GM19397 (cell line): ENCODE results near the gene GPR137.
"Not testable (repeated sequence)": the region's sequence is repeated elsewhere in the genome, so short reads cannot be mapped to it uniquely, and the experiment has no call there.

ENCODE experiments used
- ATAC-seq: cut with Tn5 transposase; IDR thresholded peaks from one replicate; pipeline ENCODE4 v1.9.1; 2021; ENCODE audit warnings: mild to moderate bottlenecking, moderate library complexity; ENCODE audit not compliant: unreplicated experiment

Gene GPR137

DNA sequence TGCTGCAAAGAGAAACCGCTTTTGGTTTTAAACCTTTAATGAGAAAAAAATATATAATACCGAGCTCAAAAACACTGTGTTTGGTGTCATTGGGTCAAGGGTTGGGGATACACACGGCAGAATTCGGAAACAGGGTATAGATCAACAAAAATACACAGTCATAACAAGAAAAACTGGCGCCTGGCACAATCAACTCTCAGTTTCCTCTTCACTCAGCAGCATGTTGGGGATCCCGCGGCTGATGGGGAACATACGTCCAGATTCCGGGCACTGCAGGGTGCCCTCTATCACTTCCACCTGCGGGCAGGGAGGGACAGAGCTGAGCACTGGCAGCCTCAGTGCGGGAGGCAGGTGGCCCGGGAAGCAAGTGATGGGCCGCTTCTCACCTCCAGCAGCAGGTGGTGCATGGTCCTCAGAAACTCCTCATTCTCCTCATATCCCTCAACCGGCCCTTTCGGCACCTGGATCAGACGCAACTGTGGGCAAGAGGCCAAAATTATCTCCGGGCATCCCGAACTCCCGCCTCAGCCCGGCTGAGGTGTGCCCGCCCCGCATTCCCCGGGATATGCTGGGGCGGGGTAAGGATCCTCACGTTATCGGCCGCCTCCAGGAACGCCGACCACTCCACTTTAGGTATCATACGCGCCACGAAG is 31.1 kb downstream of the GPR137 start:
- ATAC-seq: peak; percentile 3

DNA sequence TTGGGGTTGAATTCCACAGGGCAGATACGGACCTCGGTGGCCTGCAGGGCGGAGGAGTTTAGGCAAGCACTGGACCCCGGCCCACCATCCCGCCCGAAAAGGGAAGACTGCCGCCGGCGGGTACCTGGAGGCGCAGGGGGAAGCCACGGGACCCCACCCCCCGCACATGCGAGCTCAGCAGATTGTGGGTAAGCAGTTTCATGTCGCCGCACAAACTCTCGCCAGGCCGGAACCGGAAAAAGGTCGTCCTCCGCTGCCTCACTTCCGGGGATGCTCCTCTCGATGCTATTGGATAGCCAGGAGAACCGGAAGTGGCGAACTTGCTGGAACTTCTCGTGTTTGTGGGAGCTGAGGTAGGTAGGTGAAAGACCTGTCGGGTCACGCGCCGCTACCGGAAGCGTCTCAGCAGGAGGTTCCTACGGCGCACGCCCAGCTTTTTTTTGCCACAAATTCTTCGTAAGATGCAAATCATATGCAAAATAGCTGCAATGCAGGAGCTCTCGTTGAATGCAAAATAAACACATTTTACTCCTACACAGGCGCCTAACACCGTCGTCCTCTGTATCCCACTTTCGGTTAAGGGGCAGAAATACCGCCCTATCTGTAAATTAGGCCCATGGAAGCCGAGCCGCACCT is 31.8 kb downstream of the GPR137 start, which contains the start of gene TRMT112:
Gene TRMT112 (minus strand): TSS at position 235 of the 636 bp plus-strand sequence. CDS start 33 bp downstream, at position 202.
- ATAC-seq: peak; percentile 63

DNA sequence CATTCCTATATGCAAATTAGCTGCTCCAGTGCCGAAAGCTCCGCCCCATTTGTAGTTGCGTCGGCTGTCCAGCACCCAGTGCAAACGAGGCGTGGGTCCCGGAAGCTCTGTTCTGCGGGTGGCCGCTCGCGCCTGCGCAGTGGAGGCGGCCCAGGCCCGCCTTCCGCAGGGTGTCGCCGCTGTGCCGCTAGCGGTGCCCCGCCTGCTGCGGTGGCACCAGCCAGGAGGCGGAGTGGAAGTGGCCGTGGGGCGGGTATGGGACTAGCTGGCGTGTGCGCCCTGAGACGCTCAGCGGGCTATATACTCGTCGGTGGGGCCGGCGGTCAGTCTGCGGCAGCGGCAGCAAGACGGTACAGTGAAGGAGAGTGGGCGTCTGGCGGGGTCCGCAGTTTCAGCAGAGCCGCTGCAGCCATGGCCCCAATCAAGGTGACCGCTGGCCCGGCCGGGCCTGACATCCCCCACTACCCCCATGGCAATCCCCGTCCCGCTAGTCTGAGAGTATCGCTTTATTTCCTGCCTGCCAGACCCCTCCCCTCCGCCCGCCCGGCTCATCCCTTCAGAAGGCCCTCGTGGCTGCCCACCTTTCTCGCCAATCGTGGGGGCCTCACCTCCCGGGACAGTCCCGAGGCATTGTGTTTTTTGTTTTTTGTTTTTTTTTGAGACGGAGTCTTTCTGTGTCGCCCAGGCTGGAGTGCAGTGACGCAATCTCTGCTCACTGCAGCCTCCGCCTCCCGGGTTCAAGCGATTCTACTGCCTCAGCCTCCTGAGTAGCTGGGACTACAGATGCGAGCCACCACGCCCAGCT is 32.5 kb downstream of the GPR137 start, which contains the start of gene PRDX5:
Gene PRDX5 (plus strand): TSS at position 161 of the 805 bp plus-strand sequence. CDS start 95 bp downstream, at position 256.
- peak; percentile 80 for ATAC-seq

DNA sequence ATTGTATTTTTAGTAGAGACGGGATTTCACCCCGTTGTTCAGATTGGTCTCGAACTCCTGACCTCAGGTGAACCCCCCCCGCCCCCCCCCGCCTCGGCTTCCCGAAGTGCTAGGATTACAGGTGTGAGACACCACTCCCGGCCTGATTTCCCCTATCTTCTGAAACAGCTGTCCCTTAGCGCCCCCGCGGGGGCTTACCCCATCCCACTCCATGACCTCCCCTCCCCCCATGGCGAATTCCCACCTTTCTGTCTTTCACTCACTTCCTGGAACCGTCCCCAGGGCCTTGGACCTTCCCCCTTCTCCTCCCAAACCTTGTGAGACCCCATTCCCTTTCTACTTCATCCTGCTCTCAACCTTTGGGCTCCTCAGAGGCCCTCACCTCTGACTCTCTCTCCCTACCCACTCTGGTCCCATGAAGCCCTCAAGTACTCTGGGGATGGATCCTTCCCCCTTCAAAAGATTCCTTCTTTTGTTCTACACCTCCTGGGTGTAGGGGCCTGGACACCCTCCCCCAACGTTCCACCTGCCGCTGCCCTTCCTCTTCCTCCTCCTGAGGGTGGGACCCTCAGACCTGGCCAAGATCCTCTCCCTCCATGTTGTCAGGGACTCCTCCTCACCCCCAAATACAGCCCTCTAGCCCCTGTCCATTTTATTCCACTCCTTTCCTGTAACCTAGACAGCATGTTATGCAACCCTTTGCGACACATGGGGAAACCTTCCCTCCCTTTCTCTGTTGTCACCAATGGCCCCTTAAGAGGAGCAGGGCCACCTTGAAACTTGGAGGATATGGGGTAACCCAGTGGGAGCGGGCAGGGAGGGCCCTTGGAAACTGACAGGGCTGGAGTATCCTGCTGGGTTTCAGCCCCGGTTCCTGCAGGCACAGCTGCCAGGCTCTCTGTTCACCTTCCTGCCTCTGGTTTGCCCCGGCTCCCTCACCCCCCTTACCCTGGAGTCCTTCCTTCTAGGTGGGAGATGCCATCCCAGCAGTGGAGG is 33.4 kb downstream of the GPR137 start:
- no peak for ATAC-seq

DNA sequence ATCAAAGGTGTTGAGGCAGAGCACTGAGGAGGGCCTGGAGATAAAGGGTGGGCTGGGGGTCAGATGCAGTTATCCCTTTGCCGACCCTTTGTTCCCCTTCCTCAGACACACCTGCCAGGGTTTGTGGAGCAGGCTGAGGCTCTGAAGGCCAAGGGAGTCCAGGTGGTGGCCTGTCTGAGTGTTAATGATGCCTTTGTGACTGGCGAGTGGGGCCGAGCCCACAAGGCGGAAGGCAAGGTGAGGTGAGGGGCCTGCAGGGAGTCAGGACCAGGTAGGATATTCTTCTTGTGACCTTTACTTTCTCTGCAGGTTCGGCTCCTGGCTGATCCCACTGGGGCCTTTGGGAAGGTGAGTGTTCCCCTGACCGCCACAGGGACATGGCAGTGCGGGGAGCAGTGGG is 34.9 kb downstream of the GPR137 start:
- no peak for ATAC-seq

DNA sequence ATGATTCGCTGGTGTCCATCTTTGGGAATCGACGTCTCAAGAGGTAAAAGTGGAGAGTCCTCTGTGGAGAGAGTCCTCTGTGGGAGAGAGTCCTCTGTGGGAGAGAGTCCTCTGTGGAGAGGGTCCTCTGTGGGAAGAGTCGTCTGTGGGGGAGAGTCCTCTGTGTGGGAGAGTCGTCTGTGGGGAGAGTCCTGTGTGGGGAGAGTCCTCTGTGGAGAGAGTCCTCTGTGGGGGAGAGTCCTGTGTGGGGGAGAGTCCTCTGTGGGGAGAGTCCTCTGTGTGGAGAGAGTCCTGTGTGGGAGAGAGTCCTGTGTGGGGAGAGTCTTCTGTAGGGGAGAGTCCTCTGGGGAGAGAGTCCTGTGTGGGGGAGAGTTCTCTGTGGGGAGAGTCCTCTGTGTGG is 35.4 kb downstream of the GPR137 start:
- no peak for ATAC-seq

DNA sequence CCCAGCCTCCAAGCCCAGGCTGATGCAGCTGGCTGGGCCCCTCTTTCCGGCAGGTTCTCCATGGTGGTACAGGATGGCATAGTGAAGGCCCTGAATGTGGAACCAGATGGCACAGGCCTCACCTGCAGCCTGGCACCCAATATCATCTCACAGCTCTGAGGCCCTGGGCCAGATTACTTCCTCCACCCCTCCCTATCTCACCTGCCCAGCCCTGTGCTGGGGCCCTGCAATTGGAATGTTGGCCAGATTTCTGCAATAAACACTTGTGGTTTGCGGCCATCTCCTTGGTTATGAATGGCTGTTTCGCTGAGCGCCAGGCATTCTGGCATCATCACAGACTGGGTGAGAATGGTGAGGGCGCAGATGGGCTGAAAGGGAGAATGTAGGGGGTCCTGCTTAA is 35.9 kb downstream of the GPR137 start:
- ATAC-seq: no peak

DNA sequence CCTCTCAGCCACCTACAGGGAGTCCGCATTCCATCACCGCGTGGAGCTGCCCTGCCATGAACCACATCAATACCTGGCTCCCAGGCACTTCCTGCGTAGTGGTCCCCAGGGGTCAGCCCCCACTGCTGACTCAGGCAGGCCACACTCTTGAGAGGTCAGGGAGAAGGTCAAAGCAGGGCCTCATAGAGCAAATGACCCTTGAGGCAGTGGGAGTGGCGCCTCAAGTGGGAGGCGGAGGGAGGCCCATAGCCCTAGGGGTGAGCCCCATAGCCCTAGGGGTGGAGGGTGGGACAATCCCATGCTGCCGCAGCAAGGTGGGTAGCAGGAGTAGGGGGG is 37.2 kb downstream of the GPR137 start:
- no peak for ATAC-seq

DNA sequence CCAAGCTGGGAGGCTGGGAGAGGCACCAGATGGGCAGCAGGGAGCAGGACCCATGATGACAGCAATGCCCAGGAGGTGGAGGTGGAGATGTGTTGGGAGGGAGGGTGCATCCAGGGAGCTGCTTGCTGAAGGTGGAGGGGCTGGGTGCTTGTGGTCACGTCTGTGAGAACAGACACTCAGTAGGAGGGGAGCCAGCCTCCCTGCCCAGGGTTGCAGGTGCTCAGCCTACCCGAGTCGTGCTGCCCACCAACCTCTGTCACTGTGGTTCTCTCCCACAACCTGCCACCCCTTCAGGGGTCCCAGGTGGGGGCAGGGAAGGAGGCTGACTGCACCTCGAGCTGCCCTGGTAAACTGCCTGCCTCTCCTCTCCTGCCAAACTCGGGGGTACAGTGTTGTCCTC is 37.7 kb downstream of the GPR137 start:
- ATAC-seq: no peak

DNA sequence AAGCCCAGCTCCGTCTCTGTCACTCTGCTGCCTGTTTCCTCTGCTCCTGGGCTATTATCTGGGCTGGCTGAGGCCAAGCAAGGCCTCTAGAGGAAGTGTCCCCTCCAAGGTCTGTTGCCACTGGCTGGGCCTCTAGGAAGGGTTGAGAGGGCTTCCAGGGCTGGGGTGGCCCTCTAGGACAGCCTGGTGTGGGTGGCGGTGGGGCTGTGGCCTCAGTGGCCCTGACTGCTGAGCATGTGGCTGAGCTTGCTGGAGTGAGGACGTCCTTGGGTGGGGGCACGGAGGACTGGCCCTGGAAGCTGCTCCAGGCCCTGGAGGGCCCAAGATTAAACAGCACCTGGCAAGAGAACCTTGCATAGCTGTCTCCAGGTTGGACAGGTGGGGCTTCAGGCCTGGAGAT is 38.3 kb downstream of the GPR137 start:
- not testable (repeated sequence) for ATAC-seq

DNA sequence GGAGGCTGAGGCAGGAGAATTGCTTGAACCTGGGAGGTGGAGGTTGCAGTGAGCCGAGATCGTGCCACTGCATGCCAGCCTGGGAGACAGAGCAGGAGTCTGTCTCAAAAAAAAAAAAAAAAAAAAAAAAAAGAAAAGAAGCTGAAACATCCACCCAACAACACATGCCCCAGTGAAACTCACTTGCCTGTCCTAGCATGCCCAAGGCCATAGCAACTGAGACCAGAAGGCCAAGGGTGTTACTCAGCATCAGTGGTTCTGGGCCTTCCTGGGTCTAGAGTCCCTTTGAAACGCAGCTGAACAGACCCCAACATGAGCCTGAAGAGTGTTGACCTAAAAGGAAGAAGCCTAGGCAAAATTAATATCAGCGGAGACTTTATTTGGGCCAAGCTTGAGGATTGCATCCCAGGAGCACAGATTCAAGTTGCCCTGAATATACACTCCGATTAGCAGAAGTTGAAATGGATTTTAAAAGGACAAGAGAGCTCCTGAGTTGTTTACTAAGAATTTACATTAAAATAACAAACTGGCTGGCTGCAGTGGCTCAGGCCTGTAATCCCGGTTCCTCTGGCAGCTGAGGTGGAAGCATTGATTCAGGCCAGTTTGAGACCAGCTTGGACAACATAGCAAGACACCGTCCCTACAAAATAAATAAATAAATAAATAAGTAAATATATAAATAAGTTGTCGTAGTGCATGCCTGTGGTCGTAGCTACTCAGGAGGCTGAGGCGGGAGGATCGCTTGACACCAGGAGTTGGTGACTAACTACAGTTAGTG is 39.2 kb downstream of the GPR137 start:
- no peak for ATAC-seq

DNA sequence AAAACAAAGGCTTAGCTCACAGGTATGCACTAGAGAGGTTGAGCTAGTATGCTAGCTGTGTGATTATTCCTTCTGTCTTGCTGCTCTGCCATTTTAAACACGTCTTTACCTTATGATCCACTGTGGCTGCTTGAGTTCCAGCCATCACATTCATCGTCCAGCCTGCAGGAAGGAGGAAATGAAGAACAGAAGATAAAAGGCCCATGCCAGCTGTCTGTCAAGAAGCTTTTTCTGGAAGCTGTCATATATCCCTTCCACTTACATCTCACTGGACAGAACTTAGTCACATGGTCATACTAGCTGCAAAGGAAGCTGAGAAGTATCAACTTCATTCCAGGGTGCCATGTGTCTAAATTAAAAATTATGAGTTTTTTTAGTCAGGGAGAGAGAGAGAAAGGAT is 41.7 kb downstream of the GPR137 start:
- ATAC-seq: no peak

DNA sequence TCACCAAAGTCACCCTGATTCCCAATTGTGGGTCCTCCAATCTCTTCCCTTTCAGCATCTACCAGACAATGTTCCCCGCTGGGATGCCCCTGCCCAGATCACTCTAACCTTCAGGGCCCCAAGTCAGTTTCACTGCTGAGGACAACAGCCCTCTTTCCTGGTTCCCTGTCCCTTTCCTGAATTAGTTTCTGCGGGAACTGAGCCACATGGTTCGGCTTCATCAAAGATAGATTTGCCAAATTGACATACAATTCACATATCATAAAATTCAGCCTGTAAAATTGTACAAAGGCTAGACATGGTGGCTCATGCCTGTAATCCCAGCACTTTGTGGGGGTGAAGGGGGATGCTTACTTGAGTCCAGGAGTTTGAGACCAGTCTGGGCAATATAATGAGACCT is 42.3 kb downstream of the GPR137 start:
- no peak for ATAC-seq

DNA sequence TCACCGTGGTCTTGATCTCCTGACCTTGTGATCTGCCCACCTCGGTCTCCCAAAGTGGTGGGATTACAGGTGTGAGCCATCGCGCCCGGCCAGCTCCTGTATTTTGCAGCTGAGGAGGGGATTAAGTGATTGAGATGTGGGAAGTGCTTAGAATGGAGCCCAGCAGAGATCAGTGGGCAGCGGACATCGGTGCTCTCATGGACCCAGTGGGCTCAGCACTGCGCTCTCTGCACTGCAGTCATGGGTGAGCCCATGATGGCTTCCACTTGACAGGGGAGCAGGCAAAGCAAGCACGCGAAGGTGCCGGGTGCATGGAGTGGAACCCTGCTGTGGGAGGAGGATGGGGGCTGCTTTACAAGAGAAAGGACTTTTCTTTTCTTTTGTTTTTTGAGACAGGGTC is 45.2 kb downstream of the GPR137 start:
- no peak for ATAC-seq

DNA sequence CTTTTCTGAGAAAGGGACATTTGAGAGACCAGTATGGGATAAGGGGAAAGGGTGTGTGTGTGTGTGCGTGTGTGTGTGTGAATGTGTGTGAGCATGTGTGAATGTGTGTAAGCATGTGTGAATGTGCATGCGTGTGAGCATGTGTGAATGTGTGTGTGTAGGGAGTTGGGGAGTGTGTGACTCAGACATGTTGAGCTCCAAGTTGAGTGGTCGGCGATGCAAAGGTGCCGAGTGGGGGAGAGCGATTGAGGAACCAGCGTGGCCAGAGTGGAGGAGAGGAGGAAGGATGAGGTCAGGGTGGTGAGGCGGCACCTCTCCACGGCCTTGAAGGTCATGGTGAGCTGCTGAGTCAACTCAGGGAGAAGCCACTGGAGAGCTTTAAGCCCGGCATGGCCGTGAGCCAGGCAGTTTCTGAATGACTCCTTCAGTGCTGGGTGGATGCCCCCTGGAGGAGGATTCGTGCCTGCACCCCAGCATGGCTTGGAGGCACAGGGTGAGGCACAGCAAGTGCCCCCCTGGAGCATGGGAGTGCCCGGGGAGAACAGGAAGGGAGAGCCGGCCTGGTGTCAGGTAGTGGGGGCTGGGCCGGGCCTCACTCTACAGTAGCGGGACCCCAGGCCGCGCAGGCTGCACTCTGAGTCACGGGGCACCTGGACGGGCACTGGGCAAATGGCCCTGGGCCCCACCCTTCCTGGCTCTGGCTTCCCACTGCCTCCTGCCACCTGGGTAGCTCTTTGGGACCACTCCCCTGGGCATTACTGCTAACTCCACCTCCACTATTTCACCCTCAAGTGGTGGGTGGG is 46.1 kb downstream of the GPR137 start:
- ATAC-seq: no peak

DNA sequence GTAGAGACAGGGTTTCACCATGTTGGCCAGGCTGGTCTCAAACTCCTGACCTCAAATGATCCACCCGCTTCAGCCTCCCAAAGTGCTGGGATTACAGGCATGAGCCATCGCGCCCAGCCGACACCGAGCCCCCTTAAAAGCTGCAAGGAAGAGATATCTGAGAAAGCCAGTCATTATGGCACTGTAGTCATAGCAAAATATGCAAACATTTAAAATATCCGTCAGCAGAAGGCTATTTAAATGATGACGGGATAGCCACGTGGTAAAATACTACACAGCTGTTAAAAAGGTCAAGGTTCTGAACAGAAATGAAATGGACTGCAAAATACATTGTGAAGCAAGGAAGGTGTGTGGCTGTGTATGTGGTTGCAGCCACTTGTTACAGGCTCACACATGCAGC is 47.9 kb downstream of the GPR137 start:
- no peak for ATAC-seq

DNA sequence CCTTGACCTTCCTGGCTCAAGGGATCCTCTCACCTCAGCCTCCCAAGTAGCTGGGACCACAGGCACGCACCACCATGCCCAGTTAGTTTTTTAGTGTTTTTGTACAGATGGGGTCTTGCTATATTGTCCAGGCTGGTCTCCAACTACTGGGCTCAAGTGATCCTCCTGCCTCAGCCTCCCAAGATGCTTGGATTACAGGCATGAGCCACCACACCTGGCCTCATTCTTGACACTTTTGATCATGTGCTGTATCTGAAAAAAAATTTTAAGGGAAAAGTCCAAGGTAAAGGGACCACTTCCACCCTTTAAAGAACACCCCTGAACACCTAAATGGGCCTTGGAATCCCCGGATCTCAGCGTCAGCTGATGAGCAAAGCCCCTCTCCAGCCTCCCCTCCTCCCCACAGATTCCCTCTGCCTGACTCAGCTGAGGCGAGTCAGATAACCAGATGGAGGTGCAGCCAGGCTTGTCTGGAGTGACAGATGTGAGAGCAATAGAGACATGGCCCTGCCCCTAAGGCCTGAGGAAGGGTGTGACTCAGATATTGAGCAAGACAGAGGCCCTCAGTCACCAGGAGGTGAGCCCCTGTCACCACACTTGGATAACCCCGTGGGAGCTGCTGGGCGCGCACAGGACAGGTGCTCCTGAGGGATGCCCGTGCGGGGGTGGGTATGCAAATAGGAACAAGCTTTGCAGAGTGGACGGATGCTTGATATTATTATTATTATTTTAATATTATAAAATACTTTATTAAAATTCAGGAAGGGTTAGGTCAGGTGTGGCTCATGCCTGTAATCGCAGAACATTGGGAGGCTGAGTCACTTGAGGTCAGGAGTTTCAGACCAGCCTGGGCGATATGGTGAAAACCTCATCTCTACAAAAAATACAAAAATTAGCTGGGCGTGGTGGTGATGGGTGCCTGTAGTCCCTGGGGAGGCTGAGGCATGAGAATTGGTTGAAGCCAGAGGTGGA is 49.4 kb downstream of the GPR137 start:
- peak; percentile 83 for ATAC-seq
